Measurements from ENCODE around the gene CRY2.

CRY2 gene

DNA sequence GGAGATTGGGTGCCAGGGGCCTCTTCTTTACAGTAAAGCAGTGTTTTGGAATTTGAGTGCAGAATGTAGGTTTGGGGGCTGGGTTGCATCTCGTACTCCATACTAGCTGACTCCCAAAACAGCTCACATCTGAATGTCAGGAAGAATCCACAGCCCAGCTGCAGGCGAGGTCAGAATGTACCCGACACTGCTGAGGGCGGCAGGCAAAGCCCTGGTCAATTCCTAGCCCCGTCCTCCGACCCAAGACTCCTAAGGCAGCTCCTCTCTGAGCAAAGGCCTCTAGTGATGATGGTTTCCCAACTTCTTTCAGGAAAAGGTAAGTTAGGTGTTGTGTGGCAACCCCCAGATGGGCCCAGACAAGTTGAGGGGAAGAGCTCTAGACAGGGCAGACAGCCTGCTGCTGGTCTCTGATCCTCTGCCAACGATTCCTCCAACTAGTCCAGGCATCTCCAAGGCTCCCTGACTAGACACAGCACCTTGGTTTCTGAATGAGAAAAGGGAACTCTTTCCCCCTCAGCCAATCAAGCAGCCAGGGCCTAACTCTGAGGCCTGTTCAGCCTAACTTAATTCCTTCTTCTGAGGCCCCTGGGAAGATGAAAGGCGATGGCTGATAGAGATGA lies 83.8 kb downstream of the CRY2 start:
- DNase-seq (ENCODE audit: low spot score), result peak; percentile 20
- in situ Hi-C loops (cut with MboI; ENCODE audit: low pct_unique_long_range_greater_than_20kb, low sequenced_read_pairs, unreplicated experiment), result no loop called here
- TF ChIP-seq, protein P1, sequence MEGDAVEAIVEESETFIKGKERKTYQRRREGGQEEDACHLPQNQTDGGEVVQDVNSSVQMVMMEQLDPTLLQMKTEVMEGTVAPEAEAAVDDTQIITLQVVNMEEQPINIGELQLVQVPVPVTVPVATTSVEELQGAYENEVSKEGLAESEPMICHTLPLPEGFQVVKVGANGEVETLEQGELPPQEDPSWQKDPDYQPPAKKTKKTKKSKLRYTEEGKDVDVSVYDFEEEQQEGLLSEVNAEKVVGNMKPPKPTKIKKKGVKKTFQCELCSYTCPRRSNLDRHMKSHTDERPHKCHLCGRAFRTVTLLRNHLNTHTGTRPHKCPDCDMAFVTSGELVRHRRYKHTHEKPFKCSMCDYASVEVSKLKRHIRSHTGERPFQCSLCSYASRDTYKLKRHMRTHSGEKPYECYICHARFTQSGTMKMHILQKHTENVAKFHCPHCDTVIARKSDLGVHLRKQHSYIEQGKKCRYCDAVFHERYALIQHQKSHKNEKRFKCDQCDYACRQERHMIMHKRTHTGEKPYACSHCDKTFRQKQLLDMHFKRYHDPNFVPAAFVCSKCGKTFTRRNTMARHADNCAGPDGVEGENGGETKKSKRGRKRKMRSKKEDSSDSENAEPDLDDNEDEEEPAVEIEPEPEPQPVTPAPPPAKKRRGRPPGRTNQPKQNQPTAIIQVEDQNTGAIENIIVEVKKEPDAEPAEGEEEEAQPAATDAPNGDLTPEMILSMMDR (IDR thresholded peaks at IDR 0.05; ENCODE audit: extremely low read depth, insufficient read depth, missing control alignments), result no peak

DNA sequence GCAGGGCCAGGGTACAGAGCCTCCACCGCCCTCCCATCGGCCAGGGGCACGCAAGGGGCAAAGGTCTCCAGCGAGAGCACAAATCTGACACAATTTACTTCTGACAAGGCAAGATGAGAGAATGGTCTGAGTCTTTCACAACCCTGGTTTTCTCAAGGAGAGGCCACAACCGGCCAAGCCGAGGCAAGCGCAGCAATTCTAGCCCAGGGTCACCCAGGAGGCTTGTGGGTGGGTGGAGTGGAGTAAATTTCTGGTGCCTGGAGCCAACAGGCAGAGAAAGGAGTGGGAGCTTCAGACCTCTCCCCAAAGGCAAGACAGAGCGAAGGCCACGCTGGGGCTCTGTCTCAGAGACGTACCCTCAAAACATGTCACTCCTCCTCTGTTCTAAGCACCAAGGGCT lies 84.5 kb downstream of the CRY2 start:
- no peak for DNase-seq (ENCODE audit: low spot score)
- TF ChIP-seq, protein P1 (IDR thresholded peaks at IDR 0.05; ENCODE audit: extremely low read depth, insufficient read depth, missing control alignments), result no peak
- in situ Hi-C loops (cut with MboI; ENCODE audit: low pct_unique_long_range_greater_than_20kb, low sequenced_read_pairs, unreplicated experiment), result no loop called here

DNA sequence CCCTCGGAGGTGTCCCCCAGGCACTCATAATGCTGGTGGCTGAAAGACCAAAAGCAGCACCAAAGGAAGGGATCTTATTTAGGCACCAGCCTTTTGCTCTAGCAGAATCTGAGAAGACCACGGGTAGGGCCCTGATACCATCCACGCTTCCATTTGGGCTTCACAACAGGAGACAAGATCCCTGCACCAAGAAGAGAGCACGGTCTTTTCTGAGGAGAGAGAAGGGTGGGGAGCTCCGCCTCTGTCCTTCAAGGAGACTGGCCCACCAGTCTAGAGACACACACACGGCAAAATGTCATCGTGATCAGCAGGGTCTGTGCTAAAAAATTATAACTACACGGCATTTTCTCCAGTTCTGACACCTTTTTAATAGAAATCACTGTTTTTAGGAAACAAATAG lies 84.9 kb downstream of the CRY2 start:
- in situ Hi-C loops (cut with MboI; ENCODE audit: low pct_unique_long_range_greater_than_20kb, low sequenced_read_pairs, unreplicated experiment), result no loop called here
- DNase-seq (ENCODE audit: low spot score), result no peak
- TF ChIP-seq, protein P1 (IDR thresholded peaks at IDR 0.05; ENCODE audit: extremely low read depth, insufficient read depth, missing control alignments), result no peak
